ENCODE data around the gene PROM2.

The PROM2 gene

DNA sequence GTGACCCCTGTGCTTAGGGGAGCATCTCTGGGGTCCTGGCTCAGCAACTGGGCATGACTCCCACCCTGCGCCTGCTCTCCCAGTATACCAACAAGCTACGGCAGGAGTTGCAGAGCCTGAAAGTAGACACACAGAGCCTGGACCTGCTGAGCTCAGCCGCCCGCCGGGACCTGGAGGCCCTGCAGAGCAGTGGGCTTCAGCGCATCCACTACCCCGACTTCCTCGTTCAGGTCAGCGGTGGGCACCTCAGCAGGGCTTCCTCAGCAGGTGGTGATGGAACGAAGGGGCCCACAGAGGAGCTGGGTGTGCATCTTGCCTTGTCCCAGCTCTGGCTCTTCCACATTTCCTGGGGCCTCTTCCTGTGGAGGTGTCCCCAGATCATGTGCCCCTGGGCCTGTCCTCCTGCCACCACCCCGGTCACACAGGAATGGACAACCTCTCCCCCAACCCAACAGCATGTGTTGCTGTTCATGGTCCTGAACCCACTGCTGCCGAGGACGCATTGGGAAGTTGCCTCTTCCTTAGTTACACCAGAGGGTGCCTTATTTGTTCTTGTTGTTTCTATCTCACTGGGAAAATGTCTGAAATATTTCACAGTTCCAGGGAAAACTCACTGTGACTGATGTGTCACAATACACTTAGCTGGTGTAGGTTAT is 10.8 kb downstream of the PROM2 start:
- DNase-seq (ENCODE audit: low read depth in 2 of 2), result no peak
- H3K4me3 ChIP-seq (replicated peaks in 1 of 2; ENCODE audit: low read depth in 2 of 2, low read length in 2 of 2), result no peak overlapping the region
- TF ChIP-seq, protein P1, sequence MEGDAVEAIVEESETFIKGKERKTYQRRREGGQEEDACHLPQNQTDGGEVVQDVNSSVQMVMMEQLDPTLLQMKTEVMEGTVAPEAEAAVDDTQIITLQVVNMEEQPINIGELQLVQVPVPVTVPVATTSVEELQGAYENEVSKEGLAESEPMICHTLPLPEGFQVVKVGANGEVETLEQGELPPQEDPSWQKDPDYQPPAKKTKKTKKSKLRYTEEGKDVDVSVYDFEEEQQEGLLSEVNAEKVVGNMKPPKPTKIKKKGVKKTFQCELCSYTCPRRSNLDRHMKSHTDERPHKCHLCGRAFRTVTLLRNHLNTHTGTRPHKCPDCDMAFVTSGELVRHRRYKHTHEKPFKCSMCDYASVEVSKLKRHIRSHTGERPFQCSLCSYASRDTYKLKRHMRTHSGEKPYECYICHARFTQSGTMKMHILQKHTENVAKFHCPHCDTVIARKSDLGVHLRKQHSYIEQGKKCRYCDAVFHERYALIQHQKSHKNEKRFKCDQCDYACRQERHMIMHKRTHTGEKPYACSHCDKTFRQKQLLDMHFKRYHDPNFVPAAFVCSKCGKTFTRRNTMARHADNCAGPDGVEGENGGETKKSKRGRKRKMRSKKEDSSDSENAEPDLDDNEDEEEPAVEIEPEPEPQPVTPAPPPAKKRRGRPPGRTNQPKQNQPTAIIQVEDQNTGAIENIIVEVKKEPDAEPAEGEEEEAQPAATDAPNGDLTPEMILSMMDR (IDR thresholded peaks at IDR 0.05; ENCODE audit: low read depth, low read length), result no peak

DNA sequence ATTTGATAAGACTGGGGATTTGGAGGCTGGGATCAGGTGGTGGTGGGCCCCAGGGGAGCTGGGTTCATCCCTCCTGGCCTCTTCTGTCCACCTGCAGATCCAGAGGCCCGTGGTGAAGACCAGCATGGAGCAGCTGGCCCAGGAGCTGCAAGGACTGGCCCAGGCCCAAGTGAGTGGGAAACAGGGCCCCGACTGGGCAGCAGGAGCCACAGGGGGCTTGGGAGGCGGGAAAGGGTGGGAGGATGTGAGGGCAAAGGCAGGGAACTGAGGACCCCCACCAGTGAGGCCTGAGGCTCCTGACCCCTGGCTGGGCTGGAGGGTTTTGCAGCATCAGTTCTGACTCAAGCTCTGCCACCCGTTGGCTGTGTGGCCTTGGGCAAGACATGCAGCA is 11.3 kb downstream of the PROM2 start:
- TF ChIP-seq, protein P1 (IDR thresholded peaks at IDR 0.05; ENCODE audit: low read depth, low read length), result no peak
- DNase-seq (ENCODE audit: low read depth in 2 of 2), result no peak
- H3K4me3 ChIP-seq (replicated peaks in 1 of 2; ENCODE audit: low read depth in 2 of 2, low read length in 2 of 2), result no peak overlapping the region

DNA sequence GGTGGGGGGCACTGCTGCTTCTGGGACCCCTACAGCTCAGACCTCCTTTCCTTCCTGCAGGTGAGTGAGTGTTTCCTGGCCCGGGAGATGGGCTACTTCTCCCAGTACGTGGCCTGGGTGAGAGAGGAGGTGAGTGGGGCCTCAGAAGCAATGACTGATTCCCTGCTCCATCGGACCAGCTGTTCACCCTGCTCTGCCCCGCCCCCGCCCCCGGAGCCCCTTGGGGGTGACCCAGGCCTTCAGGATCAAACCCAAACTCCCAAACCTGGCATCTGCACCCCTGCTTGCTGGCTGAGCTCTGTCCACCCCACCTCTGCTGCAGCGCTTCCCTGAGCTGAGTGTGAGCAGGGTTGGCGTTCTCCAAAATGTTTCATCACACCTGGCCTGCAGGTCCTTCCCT is 13.1 kb downstream of the PROM2 start:
- TF ChIP-seq, protein P1 (IDR thresholded peaks at IDR 0.05; ENCODE audit: low read depth, low read length), result no peak
- no peak for DNase-seq (ENCODE audit: low read depth in 2 of 2)
- no peak overlapping the region for H3K4me3 ChIP-seq (replicated peaks in 1 of 2; ENCODE audit: low read depth in 2 of 2, low read length in 2 of 2)

DNA sequence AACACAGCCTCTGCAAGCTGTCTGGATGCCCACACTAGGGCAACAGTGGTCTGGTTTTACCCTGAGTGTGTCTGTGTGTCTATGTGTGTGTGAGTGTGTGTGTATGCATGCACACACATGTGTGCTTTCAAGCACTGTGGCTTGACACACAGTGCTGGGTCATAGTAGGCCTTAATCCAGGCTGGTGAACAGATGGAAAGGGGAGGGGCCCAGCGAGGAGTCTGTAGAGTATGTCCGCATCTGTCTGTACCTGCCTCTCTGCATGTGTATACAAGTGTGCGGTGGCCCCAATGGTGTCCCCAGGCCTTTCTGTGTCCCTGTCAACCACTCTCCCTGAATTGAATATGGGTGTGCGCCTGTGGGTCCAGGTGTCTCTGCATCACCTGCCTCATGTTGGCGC is 13.6 kb downstream of the PROM2 start:
- H3K4me3 ChIP-seq (replicated peaks in 1 of 2; ENCODE audit: low read depth in 2 of 2, low read length in 2 of 2), result no peak overlapping the region
- no peak for DNase-seq (ENCODE audit: low read depth in 2 of 2)
- TF ChIP-seq, protein P1 (IDR thresholded peaks at IDR 0.05; ENCODE audit: low read depth, low read length), result no peak

DNA sequence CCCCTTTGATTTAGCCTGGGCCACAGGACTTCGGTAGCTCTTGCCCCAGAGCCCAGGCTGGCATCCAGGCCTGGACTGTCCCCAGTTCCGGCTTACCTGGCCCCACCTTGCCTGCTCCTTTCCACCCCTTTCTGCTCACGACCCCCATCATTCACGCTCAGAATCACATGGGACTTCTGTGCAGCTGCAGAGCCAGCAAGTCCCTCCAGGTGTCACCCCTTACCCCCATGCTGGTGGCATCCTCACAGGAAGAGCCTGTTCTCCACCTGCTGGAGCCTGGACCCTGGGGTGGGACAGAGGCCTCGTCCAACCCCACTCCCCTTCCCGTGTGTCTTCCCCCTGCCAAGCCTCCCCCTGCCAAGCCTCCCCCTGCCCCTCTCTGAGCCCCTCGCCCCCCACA is 15.0 kb downstream of the PROM2 start:
- no peak for DNase-seq (ENCODE audit: low read depth in 2 of 2)
- TF ChIP-seq, protein P1 (IDR thresholded peaks at IDR 0.05; ENCODE audit: low read depth, low read length), result no peak
- H3K4me3 ChIP-seq (replicated peaks in 1 of 2; ENCODE audit: low read depth in 2 of 2, low read length in 2 of 2), result no peak overlapping the region

DNA sequence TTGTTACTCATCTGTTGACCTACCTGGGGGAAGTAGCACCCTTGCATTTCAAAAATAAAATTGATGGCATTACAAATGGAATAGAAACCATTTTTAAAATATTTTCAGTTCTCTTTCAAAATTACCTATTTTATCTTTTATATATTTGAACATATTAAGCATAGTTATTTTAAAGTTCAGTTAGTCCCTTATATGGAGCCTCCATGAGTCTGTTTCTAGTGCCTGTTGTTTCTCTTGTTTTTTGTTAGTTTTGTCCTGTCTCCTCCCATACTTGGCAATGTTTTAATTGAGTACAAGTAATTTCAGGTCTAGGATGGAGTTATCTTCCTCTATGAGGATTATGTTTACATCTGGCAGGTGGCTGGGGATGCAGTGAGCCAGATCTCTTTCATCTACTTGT is 17.0 kb downstream of the PROM2 start:
- TF ChIP-seq, protein P1 (IDR thresholded peaks at IDR 0.05; ENCODE audit: low read depth, low read length), result no peak
- DNase-seq (ENCODE audit: low read depth in 2 of 2), result no peak
- no peak overlapping the region for H3K4me3 ChIP-seq (replicated peaks in 1 of 2; ENCODE audit: low read depth in 2 of 2, low read length in 2 of 2)

Data from cardiac fibroblast (primary cell).